Measurements from ENCODE around the gene BBS4.

GRCh38 chr15:72783004-72783639 lies 97.1 kb downstream of the BBS4 start:
- peak in 1 of 6 experiments; percentile 3 for TF ChIP-seq CTCF (IDR thresholded peaks at IDR 0.05)
- no peak for TF ChIP-seq POLR2A (IDR thresholded peaks at IDR 0.05)
